Stomach smooth muscle (tissue), 2 donors: Measurements from ENCODE around the gene EIF3L.
A peak's percentile ranks its signal among the peaks of the same experiment; 100 is the strongest.

ENCODE experiments used
- H3K27ac ChIP-seq: one replicate; pipeline ENCODE4 v1.7.0; 2013; ENCODE audit warnings: mild to moderate bottlenecking, low read length, inconsistent platforms
- H3K27me3 ChIP-seq, 2 donors: one replicate each; pipeline ENCODE4 v1.7.0; 2013; ENCODE audit warnings: low read length in 2 of 2; ENCODE audit not compliant: insufficient read depth in 2 of 2, control insufficient read depth in 1 of 2
- H3K36me3 ChIP-seq, 2 donors: one replicate each; pipeline ENCODE4 v1.7.0; 2013; ENCODE audit warnings: low read length in 2 of 2; ENCODE audit not compliant: control insufficient read depth in 2 of 2, insufficient read depth in 2 of 2
- H3K4me1 ChIP-seq: one replicate; pipeline ENCODE4 v1.7.0; 2013; ENCODE audit warnings: low read length; ENCODE audit not compliant: control insufficient read depth, insufficient read depth
- H3K4me3 ChIP-seq, 2 donors: one replicate each; pipeline ENCODE4 v1.7.0; 2013; ENCODE audit warnings: low read length in 2 of 2
- H3K9ac ChIP-seq, 2 donors: one replicate each; pipeline ENCODE4 v1.7.0; 2013; ENCODE audit warnings: low read length in 2 of 2, mild to moderate bottlenecking in 1 of 2
- H3K9me3 ChIP-seq, 2 donors: one replicate each; pipeline ENCODE4 v1.7.0; 2013; ENCODE audit warnings: low read length in 2 of 2; ENCODE audit not compliant: control insufficient read depth in 2 of 2
- donor health status: healthy.
- donor health status: Pancreatic carcinoma.

EIF3L gene

DNA sequence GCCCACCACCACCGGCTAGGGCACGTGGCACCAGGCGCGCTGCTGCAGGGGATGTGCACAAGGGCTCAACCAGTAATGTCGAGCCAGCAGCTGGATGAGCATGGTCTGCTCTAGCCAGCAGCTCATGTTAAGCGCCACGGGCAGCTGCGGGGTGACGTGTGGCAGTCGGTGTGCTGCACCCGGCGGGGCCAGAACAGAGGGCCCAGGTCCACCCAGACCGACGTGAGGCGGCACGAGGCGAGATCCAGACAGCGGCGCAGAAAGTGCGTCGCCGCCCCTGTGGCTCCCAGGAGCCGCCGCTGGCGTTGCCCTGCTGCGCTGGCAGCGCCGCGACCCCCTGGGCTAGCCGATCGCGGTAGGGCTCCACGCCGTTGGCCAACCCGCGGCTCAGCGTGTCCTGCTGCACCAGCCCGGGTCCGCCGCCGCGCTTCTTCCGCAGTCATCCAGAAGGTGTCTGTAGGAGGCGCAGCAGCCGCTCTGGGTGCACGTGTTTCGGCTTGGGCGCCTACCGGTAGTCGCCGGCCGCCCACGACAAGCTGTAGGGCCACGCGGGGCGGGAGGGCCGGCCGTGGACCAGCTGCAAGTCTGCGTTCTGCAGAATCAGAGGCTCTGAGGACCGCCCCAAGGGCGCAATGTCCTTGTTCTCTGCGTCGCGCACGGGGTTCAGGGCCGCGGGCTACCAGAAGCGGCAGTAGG lies 30.7 kb upstream of the EIF3L start:
- H3K9me3 ChIP-seq, result no peaks in the 10 kb centered on the region
- peaks cover 16% of the 10 kb centered on the region for H3K4me1 ChIP-seq
- H3K9ac ChIP-seq, result peak overlapping the region in 1 of 2 donors; percentile 15
- H3K4me3 ChIP-seq, result peak overlapping the region; percentile 59 to 65
- H3K36me3 ChIP-seq, result peaks cover 2 to 6% of the 10 kb centered on the region in 2 donors
- H3K27me3 ChIP-seq, result peaks cover 11 to 17% of the 10 kb centered on the region in 2 donors
- H3K27ac ChIP-seq, result peak overlapping the region; percentile 41

DNA sequence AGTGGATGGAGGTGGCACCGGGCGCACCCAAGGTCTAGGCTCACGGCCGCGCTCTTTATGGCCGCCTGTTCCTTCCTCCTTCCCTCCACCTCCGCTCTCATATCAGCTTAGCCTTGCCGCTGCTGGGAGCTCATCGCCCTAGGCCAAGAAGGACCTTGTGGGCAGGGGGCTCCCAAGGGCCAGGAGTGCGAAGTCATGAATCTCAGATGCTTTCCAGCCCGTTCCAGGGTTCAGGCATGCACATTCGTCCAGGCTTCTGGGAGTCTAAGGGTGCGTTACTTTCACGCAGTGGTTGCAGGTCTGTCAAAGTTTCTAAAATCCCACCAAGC lies 30.1 kb upstream of the EIF3L start:
- peak overlapping the region; percentile 59 to 65 for H3K4me3 ChIP-seq
- peaks cover 16% of the 10 kb centered on the region for H3K4me1 ChIP-seq
- H3K9ac ChIP-seq, result no peak overlapping the region
- H3K9me3 ChIP-seq, result no peaks in the 10 kb centered on the region
- peaks cover 2 to 5% of the 10 kb centered on the region in 2 donors for H3K36me3 ChIP-seq
- no peak overlapping the region for H3K27ac ChIP-seq
- peaks cover 11 to 20% of the 10 kb centered on the region in 2 donors for H3K27me3 ChIP-seq

DNA sequence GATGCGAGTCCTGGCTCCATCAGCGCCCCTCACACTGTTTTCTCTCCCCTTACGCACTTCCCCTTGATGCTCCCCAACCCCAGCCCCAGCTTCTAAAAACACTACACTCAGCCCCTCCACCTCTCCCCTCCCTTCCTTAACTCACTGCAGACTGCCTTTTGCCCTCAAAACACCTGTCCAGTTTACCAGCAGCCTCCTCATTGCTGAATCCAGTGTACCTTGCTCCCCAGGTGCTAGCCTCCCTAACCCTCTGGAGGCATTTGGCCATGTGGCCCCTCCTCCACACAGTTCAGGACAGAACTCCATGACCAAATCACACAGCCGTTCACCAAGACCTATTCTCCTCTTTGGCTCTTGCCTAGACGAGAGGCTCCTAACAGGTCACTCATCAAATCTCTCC lies 28.9 kb upstream of the EIF3L start:
- Histone ChIP-seq H3K9me3 (no peaks in the 10 kb centered on the region), H3K27ac (no peak overlapping the region), H3K4me3 (no peak overlapping the region), H3K36me3 (peaks cover 0 to 2% of the 10 kb centered on the region in 2 donors), H3K4me1 (peaks cover 18% of the 10 kb centered on the region), H3K9ac (no peak overlapping the region), H3K27me3 (peaks cover 11 to 23% of the 10 kb centered on the region in 2 donors)

DNA sequence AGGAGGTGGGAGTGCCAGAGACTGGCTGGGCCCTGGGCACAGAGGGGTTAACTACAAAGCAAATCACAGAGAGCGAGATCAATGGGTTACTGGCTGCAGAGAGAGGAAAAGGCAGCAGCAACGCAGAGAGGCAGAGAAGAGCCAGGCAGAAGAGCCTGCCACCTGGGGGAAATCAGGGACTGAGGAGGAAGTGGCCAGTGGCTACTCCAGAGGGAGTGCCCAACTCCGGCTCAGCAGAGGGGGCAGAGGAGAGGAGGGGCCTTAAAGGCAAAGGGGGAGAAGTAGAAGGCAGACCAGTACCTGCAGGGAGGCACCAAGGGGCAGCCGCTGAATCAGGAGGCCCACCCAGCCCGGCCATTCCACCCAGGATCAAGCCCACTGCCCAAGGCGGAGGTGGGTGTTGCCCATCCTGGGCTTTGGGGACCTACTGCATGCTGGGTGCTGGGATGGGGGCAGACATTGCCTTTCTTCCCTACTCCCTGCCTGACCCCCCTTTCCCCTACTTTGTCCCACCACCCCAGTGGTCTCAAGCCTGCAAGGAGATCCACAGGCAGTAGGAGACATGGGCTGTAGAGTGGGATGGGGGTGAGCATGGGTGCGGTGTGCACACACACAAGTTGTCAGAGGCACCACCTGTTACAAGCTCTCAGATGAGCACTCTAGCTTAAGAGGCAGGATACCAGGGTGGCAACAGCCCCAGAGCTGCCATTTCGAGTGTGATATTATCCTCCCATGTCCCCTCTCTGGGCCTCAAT lies 27.0 kb upstream of the EIF3L start:
- Histone ChIP-seq H3K27me3 (peaks cover 11 to 23% of the 10 kb centered on the region in 2 donors), H3K27ac (no peak overlapping the region), H3K9me3 (no peaks in the 10 kb centered on the region), H3K4me3 (no peak overlapping the region), H3K36me3 (no peaks in the 10 kb centered on the region), H3K9ac (no peak overlapping the region), H3K4me1 (peaks cover 28% of the 10 kb centered on the region)

DNA sequence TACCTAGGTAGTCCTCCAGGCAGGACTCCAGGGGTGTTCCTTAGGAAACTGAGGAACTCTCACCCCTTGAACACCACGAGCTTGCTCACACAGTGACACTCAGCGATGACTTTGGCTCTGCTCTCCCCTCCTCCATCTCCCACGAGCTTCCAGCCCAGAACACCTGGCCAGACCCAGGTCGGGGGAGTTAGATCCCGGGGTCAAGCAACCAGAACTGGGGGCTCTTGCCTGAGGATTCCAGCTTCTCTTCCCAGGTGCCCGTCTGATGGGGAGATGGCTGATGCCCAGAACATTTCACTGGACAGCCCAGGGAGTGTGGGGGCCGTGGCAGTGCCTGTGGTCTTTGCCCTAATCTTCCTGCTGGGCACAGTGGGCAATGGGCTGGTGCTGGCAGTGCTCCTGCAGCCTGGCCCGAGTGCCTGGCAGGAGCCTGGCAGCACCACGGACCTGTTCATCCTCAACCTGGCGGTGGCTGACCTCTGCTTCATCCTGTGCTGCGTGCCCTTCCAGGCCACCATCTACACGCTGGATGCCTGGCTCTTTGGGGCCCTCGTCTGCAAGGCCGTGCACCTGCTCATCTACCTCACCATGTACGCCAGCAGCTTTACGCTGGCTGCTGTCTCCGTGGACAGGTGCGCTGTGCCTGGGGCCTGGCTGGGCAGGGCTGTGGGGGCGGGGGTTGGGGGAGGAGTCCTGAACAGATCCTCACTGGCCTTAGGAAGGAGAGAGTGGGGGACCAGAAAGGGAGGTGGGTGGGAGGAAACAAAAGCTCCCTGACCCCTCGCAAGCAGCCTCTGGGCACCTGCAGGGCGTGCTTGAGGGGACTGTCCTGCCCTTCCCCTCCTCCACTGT lies 25.9 kb upstream of the EIF3L start, which contains the start of gene GALR3:
TSS of gene GALR3 (plus strand) at position 249 of the 852 bp plus-strand sequence. CDS start at position 274, 25 bp downstream.
- no peak within 1 kb of the TSS for H3K9ac ChIP-seq
- H3K4me3 ChIP-seq, result no peak within 1 kb of the TSS
- H3K27me3 ChIP-seq, result peaks cover 11 to 23% of the 10 kb centered on the region in 2 donors

DNA sequence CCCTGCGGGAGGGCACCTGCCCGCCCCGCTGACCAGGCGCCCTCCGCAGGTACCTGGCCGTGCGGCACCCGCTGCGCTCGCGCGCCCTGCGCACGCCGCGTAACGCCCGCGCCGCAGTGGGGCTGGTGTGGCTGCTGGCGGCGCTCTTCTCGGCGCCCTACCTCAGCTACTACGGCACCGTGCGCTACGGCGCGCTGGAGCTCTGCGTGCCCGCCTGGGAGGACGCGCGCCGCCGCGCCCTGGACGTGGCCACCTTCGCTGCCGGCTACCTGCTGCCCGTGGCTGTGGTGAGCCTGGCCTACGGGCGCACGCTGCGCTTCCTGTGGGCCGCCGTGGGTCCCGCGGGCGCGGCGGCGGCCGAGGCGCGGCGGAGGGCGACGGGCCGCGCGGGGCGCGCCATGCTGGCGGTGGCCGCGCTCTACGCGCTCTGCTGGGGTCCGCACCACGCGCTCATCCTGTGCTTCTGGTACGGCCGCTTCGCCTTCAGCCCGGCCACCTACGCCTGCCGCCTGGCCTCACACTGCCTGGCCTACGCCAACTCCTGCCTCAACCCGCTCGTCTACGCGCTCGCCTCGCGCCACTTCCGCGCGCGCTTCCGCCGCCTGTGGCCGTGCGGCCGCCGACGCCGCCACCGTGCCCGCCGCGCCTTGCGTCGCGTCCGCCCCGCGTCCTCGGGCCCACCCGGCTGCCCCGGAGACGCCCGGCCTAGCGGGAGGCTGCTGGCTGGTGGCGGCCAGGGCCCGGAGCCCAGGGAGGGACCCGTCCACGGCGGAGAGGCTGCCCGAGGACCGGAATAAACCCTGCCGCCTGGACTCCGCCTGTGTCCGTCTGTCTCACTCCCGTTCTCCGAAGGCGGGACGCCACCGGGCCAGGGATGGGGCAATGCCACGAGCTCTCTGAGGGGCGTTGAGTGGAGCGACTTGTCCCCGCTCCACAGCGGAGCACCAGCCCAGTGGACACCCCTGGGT lies 24.3 kb upstream of the EIF3L start:
- H3K4me3 ChIP-seq, result peak overlapping the region in 1 of 2 donors; percentile 66
- no peak overlapping the region for H3K9ac ChIP-seq
- no peaks in the 10 kb centered on the region for H3K9me3 ChIP-seq
- H3K27ac ChIP-seq, result no peak overlapping the region
- peaks cover 0 to 4% of the 10 kb centered on the region in 2 donors for H3K36me3 ChIP-seq
- H3K27me3 ChIP-seq, result peaks cover 9 to 18% of the 10 kb centered on the region in 2 donors
- peaks cover 13% of the 10 kb centered on the region for H3K4me1 ChIP-seq

More for the DNA sequence above, 25.9 kb upstream of the EIF3L start, which contains the start of gene GALR3:
- peaks cover 22% of the 10 kb centered on the region for H3K4me1 ChIP-seq
- H3K27ac ChIP-seq, result no peak within 1 kb of the TSS
- no peaks in the 10 kb centered on the region for H3K9me3 ChIP-seq
- peaks cover 0 to 2% of the 10 kb centered on the region in 2 donors for H3K36me3 ChIP-seq

DNA sequence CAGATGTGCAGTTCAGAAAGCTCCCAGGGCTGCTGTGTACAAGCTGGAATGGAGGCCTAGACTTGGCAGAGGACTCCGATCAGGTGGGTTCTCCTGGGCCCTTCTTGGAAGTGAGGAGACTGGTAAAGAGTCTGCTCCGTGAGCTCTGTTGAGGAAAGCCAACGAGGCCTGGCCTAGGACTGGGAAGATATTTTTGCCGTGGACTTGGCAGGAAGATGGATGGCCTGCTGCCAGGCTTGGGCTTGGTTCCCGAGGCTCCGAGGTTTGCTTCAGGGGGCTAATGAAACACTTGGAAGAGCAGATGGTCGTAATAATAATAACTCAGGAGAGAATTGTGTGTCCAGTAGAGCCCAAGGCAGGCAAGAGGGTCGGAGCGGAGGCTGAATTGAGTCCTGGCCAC lies 22.2 kb upstream of the EIF3L start:
- peak overlapping the region; percentile 21 to 48 for H3K9ac ChIP-seq
- H3K27ac ChIP-seq, result peak overlapping the region; percentile 66

DNA sequence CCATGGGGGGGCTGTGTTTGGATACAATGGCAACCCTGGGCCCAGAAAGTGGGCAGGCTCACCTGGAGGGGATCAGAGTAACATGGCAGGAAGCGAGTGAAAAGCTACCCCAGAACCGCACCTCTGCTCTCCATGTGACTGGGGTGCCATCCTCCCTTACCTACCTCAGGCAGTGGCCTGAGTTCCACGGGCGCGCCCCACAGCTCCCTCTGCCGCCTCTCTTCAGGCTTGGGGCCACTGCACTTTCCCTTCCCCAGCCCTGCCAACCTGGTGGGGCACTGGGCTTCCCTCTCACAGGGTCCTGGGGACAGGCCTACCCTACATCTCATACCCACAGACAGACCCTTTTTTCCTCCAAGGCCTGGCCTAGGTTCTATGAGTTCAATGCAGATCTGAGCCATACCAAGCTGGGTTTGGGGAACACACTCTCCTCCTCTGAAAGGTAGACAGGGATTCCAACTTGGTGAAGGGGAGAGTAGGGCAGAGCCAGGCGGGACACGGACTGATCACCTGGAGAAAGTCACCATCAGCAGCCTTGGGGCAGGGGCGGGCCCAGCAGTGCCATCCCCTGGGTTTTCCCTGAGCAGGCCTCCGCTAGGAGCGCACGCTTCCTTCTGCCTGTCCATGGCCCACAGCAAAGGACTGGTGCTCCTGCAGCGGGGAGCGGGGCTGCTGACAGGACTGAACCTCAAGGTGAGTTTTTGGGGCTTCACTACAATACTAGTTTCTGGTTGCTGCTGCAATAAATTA lies 19.0 kb upstream of the EIF3L start:
- no peak overlapping the region for H3K4me3 ChIP-seq
- no peaks in the 10 kb centered on the region for H3K9me3 ChIP-seq
- peaks cover 35 to 46% of the 10 kb centered on the region in 2 donors for H3K36me3 ChIP-seq
- H3K27me3 ChIP-seq, result no peaks in the 10 kb centered on the region
- H3K9ac ChIP-seq, result no peak overlapping the region
- H3K27ac ChIP-seq, result no peak overlapping the region
- peaks cover 10% of the 10 kb centered on the region for H3K4me1 ChIP-seq

More for the DNA sequence above, 22.2 kb upstream of the EIF3L start:
- Histone ChIP-seq H3K36me3 (peaks cover 15 to 23% of the 10 kb centered on the region in 2 donors), H3K9me3 (no peaks in the 10 kb centered on the region), H3K4me3 (no peak overlapping the region), H3K4me1 (peaks cover 13% of the 10 kb centered on the region), H3K27me3 (peaks cover 3 to 16% of the 10 kb centered on the region in 2 donors)

DNA sequence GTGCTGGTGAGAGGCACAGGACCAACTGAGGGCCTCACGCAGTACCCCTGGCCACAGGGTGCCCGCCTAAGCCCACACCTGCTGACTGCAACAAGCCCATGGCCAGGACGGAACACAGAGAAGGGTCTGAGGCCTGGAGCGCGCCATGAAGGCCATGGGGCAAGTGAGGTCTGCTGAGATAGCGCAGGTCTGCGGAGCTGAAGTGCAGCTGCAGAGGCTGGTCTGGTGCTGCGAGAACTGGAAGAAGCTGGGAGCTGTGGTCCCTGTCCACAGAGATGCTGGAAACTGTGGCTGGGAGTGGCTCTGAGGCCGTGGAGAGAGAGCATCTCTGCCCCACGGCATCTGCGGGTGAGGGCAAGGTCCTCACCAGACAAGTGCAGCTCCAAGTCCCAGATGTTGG lies 17.7 kb upstream of the EIF3L start:
- H3K36me3 ChIP-seq, result peaks cover 35 to 46% of the 10 kb centered on the region in 2 donors
- H3K27ac ChIP-seq, result no peak overlapping the region

More for the DNA sequence above, 17.7 kb upstream of the EIF3L start:
- no peak overlapping the region for H3K4me3 ChIP-seq
- H3K9ac ChIP-seq, result no peak overlapping the region
- H3K9me3 ChIP-seq, result no peaks in the 10 kb centered on the region
- H3K4me1 ChIP-seq, result peaks cover 9% of the 10 kb centered on the region
- H3K27me3 ChIP-seq, result no peaks in the 10 kb centered on the region
